Measurements from ENCODE around the gene PTBP3.

GRCh38 chr9:112252194-112252593, 81.2 kb downstream of the PTBP3 start:
- TF ChIP-seq, protein P1, sequence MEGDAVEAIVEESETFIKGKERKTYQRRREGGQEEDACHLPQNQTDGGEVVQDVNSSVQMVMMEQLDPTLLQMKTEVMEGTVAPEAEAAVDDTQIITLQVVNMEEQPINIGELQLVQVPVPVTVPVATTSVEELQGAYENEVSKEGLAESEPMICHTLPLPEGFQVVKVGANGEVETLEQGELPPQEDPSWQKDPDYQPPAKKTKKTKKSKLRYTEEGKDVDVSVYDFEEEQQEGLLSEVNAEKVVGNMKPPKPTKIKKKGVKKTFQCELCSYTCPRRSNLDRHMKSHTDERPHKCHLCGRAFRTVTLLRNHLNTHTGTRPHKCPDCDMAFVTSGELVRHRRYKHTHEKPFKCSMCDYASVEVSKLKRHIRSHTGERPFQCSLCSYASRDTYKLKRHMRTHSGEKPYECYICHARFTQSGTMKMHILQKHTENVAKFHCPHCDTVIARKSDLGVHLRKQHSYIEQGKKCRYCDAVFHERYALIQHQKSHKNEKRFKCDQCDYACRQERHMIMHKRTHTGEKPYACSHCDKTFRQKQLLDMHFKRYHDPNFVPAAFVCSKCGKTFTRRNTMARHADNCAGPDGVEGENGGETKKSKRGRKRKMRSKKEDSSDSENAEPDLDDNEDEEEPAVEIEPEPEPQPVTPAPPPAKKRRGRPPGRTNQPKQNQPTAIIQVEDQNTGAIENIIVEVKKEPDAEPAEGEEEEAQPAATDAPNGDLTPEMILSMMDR (conservative IDR thresholded peaks at IDR 0.05 in 1 of 2, IDR thresholded peaks at IDR 0.05 in 1 of 2; ENCODE audit: extremely low read depth in 1 of 2, insufficient read depth in 1 of 2, low read depth in 1 of 2, low read length in 2 of 2), result no peak
- no peak for TF ChIP-seq EZH2 (IDR thresholded peaks at IDR 0.05; ENCODE audit: borderline replicate concordance, low read length)

All from mammary epithelial cell (primary cell).